IPS-NIHi7 (cell line): ENCODE data around the gene KDF1.
"Not testable (repeated sequence)": the region's sequence is repeated elsewhere in the genome, so short reads cannot be mapped to it uniquely, and the experiment has no call there.

Source experiments
- DNase-seq: peaks from one replicate; pipeline ENCODE4 v3.0.0; 2012; ENCODE audit warnings: mixed read lengths; ENCODE audit errors: extremely low spot score

KDF1 gene

DNA sequence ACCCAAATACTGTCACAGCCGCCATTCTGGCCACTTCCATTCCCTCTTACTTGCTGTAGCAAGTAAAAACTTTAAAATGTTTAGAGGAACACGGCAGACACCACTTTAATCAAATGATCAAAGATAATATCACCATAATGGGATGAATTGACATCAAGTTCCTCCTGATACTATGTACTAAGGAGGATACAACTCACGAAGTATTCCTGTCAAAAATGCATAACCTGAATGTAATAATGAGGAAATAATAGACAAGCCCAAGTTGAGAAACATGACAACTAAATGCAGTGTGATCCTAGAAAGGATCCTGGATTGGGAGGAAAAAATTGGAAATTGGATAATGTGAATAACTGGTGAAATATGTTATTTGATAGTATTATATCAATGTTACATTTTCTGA lies 3.9 kb downstream of the KDF1 start:
- no peak for DNase-seq

DNA sequence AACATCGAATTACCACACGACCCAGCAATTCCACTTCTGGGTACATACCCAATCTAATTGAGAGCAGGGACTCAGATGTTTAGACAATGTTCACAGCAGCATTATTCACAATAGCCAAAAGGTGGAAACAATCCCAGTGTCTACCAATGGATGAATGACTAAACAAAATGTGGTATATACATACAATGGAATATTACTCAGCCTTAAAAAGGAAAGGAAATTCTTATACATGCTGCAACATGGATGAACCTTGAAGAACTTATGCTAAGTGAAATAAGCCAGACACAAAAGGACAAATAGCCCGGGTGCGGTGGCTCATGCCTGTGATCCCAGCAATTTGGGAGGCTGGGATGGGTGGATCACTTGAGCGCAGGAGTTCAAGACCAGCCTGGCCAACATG lies 6.9 kb downstream of the KDF1 start:
- no peak for DNase-seq

DNA sequence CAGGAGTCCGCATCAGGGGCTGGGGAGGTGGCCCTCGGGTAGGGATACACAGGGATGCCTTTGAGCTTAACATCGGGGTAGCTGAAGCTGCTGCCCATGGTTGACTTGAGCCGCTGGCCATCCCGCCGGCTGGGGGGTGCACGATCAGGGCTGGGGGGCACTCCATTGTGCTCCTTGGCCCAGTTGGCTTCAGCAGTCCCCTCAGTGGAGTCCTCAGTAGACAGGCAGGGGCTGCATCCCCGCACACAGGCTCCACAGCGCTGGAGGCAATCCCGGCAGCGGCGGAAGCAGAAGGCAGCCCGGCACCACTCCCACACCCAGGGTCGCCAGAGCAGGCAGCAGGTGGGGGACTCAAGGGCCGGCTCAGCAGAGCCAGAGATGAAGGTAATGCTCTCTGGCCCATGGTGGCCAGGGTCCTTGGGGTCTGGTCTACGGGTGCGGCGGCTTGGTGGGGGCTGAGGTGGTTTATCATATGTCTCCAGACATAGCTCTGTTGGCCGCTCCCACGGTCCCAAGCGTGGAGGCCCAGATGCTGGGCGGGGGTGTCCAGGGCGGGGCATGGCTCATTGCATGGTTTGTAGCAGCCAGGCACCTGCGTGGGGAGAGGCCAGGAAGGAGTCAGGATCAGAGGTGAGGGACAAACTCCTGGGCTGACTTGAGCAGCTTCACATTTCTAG lies 8.3 kb downstream of the KDF1 start:
- no peak for DNase-seq

DNA sequence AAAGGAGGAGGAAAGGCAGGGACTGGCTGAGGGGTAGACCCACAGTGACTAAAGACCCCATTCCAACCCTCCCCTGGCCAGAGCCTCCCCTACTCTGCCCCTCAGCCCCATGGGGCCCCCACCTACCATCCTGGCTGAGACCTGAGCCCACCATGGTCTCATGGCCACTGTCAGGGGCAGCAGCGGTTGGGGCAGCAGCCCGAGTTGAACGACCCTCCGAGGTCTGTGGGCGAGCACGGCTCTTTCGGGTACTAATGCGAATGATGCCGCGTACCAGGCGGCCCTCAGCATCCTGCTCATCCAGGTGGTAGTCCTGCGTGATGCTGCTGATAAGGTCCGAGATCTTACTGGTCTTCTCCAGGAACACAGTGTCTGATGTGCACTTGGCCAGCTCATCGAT lies 9.1 kb downstream of the KDF1 start:
- DNase-seq: no peak

DNA sequence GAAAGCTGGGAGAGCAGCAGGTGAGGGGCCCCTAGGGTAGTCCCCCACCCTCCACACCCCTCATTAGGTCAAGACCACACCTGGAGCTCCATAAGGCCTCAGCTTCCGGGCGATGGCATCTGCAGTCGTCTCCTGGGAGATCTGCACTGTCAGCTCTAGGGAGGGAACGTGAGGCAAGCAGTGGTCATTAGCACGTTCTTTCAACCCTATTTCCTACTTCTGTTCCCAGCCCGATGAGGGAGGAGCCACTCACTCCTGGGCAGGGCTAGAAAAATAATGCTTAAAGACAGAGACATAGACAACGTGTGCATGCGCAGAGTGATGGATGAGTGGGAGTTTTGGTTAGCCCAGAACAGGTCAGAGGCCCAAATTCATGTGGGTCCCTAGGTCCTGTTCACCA lies 9.7 kb downstream of the KDF1 start:
- DNase-seq: no peak

DNA sequence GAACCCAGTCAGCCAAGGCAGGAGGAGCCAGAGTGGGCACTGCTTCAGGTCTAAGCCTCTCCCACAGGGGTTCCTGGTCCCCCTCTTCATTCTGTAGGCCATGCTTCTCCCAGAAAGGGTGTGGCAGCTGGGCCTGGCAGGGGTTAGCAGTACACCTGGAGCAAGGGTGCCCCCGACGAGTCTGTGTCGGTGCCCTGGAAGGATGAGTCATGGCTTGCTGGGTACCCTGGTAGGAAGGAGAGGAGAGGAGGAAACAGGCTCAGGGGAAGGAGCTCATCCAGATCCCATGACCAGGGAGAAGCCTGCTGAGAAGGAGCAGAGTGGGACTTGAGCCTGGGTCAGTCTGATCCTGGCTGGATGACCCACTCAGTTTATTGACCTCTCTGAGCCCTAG lies 10.3 kb downstream of the KDF1 start:
- DNase-seq: no peak

DNA sequence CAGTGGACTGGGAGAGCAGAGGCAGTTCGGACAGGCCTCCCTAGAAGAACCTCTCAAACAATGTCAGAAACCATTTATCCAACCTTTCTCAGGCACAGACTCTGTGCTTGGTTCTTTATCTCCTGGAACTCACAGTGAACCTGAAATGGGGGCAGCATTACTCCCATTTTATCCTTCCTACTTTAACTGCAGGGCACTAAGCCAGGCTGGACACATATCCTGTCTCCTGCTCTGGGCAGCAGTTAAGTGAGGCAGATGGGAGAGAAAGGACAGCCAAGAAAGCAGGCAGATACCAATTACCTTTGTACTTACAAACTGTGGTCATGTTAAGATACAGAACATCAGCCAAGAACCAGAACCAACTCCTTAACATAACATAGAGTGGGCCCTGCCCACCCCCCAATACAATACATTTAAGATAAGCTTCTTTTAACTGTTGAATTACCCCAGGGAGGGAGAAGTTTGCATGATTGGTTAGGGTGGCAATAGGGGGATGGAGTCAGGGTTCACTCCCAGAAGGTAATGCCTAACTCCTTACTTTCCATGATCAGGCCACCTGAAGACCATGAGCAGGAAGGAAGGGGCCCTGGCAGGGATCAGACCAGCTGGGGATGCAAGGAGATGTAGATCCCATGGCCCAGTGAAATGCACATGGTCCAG lies 10.9 kb downstream of the KDF1 start:
- no peak for DNase-seq

DNA sequence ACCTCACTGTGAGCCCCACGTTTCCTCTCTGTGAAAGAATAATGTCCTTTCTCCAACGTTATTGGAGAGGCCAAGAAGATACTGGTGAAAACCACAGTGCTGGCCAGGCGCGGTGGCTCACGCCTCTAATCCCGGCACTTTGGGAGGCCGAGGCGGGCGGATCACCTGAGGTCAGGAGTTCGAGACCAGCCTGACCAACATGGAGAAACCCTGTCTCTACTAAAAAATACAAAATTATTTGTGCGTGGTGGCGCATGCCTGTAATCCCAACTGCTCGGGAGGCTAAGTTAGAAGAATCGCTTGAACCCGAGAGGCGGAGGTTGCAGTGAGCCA lies 11.6 kb downstream of the KDF1 start:
- not testable (repeated sequence) for DNase-seq

DNA sequence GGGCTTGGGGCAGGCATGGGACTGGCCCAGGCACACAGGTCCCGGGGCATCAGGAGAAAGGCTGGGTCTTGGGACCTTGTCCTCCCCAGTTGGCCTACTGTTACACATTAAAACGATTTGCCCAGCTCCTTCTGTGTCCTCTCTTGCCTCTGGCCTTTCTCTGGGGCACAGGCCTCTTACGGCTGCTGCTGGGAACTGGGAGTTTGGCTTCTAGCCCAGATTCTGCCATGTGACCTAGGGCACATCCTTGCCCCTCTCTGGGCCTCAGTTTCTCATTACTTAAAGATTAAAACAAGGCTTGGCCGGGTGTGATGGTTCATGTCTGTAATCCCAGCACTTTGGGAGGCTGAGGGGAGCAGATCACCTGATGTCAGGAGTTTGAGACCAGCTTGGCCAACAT lies 14.0 kb downstream of the KDF1 start:
- DNase-seq: no peak

DNA sequence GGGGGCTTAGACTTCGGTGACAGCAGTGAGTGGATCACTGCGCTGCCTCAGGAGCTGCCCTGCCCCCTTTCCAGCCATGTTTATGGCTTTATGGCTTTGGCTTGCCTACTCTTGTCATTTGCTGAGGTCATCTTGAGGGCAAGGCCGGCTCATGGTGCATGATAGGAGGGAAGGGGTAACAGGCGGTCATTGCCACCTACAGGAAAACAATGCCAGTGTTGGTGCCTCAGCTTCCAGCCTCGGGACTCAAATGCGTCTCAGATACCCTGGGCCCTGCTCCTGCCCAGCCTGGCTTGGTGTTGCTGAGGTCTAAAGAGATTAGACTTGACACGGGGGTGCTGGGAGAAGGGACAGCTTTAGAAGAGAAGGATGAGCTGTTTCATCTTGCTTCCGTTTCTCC lies 14.5 kb downstream of the KDF1 start:
- no peak for DNase-seq

DNA sequence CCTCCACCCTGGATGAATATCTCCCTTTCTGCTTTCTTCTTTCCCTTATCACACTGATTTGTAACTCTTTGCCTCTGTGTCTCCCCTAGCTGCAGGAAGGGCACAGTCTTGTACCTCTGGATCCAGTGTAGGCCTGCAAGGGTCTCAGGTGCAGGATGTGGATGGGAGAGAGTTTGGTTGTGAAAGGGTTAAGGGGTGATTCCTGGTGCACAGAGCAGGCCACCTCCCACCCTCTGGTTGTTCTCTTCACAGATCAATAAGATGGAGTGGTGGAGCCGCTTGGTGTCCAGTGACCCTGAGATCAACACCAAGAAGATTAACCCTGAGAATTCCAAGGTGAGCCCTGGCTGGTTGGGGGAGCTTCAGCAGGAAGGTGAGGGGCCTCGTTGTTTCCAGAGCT lies 15.1 kb downstream of the KDF1 start:
- no peak for DNase-seq

DNA sequence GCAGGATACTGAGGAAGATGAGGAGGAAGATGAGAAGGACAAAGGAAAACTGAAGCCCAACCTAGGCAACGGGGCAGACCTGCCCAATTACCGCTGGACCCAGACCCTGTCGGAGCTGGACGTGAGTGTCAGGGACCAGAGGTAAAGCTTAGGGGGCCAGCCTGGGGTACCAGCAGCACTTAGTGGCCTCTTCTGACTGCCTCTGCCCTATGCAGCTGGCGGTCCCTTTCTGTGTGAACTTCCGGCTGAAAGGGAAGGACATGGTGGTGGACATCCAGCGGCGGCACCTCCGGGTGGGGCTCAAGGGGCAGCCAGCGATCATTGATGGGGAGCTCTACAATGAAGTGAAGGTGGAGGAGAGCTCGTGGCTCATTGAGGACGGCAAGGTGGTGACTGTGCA lies 17.6 kb downstream of the KDF1 start:
- DNase-seq: no peak

DNA sequence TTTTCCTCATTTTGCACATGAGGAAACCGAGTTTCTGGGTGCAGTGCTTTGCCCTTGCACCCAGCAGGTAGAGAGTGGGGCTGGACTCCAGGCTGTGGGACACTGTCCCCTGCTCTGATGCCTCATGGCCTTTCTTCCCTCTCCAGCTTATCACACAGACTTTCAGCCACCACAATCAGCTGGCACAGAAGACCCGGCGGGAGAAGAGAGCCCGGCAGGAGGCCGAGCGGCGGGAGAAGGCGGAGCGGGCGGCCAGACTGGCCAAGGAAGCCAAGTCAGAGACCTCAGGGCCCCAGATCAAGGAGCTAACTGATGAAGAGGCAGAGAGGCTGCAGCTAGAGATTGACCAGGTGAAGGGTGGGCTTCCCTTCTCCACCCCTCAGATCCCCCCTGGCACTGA lies 19.0 kb downstream of the KDF1 start:
- no peak for DNase-seq

DNA sequence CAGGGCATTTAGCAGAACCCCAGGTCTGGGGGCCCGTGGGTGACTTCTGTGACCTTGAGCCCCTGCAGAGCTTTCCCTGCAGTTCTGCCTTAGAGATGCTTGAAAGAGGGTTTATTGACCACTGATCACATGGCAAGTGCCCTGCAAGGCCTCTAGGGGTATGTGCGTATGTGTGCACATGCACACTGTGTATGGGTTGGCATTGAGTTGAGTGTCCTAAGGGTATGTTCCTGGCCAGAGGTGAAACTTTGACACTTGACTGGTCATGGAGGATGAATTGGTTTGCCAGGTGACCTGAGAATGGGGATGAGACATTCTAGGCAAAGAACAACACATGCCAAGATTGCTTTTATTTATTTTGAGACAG lies 21.6 kb downstream of the KDF1 start:
- no peak for DNase-seq

DNA sequence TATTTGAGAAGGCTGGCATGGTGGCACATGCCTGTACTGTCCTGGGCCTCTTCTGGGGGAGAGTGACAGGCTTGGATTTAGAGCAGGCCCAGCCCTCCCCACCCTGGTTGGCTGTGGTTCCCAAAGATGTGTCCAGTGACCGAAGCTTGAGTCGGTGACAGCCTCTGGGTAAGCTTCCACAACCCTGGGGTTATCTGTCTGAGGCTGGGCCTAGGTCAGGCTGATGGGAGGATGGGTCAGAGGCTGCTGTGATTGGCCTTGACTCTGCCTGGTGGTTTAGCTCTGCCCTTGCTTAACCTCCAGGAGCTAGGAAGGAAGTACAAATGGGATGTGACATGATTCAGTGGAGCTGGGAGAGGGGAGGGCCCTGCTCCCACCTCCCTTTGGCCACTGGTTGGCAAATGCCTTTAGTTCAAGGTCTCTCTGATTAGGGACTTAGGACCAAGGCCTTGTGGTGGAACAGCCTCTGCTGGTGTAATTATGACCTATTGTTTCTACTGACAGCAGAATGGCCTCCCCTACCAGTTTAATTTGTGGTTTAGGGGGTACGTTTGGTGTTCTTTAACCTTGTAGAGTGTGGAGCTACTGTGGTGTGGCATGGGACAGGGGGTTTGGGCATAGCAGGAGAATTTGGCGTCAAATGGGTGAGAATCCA lies 22.1 kb downstream of the KDF1 start:
- DNase-seq: no peak

DNA sequence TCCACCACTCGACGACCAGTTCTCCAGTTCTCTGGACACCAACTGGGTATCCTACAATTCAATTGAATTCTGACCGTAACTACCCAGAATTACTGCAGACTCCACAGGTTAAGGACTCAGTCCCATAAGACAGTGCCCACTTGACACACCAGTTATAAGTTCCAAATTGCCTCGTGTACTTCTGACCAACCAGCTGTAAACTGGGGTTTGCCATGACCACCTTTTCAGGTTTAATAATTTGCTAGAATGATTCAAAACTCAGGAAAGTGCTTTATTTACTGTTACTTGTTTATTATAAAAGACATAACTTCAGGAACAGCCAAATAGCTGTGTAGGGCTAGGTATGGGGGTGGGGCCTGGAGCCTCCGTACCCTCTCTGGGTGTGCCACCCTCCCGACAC lies 23.4 kb downstream of the KDF1 start:
- DNase-seq: no peak

DNA sequence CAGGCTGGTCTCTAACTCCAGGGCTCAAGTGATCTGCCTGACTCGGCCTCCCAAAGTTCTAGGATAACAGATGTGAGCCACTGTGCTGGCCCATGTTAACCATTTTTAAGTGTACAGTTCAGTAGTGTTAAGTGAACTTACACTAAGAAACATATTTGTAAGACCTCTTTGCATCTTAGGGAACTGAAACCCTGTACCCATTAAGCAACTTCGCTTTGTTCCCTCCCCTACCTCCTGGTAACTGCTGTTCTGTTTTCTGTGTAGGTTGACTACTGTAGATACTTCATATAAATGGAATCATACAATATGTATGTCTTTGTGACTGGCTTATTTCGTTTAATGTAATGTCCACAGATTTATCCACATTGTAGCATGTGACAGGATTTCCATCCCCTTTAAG lies 27.7 kb downstream of the KDF1 start:
- DNase-seq: no peak

DNA sequence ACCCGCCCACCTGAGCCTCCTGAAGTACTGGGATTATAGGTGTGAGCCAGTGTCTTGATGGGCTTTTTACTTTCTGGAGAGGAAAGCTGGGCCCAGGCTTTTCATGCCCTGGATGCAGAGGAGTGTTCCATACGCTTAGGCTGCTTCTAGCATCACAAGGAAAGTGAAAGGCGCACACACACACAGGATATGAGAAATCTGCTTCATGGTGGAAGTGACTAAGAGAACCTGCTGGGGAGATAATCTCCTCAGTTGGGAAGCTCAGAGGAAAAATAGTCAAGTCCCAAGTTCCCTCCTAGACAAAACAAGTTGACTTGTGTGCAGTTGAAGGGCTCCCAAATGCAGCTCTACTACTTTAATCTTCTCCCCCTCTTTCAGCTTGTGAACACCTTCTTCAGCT lies 36.6 kb downstream of the KDF1 start:
- no peak for DNase-seq

DNA sequence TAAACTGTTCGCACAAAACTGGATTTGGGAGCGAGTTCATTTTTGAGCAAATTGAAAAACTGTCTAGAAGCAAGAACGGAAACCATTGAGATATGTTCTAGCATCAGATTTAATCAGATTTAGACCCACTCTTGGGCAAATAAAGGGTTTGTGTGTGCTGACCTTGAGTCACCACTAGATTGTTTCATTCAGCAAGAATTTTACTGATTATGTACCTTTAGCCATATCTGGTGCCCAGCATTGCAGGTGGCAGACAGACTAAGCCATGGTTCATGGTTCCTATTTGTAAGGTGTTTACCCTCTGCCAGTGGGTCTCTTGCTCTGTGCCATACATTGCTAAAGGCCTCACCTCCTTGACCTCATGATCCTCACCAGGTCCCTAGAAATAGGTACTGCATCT lies 37.4 kb downstream of the KDF1 start:
- DNase-seq: no peak

DNA sequence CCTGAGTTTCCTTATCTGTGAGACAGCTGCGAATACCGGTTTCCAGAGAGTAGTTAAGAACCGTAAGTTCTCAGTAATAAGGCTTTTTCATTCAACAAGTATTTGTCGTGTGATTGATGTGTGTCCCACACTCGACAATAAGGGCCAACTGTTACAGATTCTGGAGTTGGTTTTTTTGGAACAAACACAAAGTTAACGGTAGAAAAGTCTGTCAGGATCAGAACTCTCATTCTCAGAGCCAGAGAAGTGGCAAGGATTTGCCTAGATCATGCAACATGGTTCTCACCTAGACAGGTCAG lies 37.9 kb downstream of the KDF1 start:
- no peak for DNase-seq

DNA sequence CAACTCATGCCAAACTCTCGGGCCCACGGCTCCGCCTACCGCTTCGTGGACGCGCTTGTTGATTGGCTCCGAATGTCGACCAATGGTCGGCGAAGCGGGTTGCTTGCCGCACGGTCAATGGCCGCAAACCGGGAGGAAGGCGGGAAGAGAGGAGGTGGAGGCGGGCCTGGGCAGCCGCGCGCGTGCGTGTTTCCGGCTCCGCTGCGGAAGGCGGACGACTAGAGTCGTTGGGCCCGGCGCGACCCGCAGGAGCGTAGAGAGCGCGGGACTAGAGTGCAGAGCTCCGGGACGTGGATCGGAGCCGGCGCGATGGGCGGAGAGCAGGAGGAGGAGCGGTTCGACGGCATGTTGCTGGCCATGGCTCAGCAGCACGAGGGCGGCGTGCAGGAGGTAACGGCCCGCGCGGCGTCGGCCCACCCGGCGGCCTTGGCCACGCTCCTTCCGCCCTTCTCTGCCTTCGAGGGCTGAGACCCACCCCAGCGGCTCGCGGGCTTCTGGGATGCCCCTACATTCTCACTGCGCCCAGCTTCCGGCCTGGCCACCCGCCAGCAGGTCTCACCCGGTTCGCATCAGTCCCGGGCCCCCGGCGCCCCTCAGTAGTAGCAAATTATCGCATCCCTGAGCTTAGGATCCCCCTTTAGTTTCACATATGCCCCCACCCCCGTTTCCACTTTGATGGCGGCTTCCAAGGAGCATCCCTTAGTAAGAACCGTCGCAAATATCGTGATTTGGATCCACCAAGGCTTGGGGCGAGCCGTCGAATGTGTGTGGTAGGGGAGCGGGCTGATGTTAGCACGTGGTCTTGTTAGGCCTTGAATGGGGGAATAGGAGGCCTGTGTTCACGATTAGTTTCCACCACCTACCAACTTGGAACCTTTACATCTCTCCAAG lies 38.5 kb downstream of the KDF1 start, which contains the start of gene NUDC:
Gene NUDC, plus strand, starts transcription at position 204 of the 891 bp plus-strand sequence. Its CDS starts 106 bp downstream, at position 310.
- DNase-seq: peak; percentile 99

DNA sequence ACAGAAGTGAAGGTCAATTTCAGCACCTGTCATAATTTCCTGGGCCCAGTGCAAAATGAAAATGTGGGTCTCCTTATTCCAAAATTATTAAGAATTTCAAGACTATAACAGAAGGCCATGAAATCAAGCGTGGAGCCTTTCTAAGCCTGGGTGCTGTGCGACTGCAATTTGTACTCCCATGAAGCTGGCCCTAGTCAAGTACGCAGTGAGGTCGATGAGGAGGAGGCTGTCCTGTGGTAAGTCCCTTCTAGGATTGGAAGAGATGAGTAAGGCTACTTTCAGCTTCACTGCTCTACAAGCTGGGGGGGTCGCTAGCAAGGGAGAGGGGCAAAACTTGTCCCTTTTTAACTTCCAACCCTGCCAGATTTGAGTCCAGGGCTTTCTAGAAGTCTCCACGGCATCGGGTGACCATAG lies 39.1 kb downstream of the KDF1 start:
- DNase-seq: no peak
